GM13976 (cell line): ENCODE measurements around the gene MMP15.

Source experiments
- DNase-seq: peaks from one replicate; pipeline ENCODE4 v3.0.0; 2012; ENCODE audit warnings: low spot score
- in situ Hi-C: fragments of 300-500 bp; cut with MboI; formaldehyde crosslinking; loops from one replicate; pipeline ENCODE4 v1.12.0; 2022; ENCODE audit warnings: low sequenced_read_pairs, mixed read lengths, inconsistent platforms; ENCODE audit not compliant: unreplicated experiment
- TF ChIP-seq, protein P1 (sequence below): IDR thresholded peaks from 2 replicates; pipeline ENCODE4 v1.5.1; 2012; ENCODE audit warnings: borderline replicate concordance, mild to moderate bottlenecking; ENCODE audit not compliant: insufficient read depth; ENCODE audit errors: extremely low read depth, missing control alignments, control extremely low read depth

The MMP15 gene

DNA sequence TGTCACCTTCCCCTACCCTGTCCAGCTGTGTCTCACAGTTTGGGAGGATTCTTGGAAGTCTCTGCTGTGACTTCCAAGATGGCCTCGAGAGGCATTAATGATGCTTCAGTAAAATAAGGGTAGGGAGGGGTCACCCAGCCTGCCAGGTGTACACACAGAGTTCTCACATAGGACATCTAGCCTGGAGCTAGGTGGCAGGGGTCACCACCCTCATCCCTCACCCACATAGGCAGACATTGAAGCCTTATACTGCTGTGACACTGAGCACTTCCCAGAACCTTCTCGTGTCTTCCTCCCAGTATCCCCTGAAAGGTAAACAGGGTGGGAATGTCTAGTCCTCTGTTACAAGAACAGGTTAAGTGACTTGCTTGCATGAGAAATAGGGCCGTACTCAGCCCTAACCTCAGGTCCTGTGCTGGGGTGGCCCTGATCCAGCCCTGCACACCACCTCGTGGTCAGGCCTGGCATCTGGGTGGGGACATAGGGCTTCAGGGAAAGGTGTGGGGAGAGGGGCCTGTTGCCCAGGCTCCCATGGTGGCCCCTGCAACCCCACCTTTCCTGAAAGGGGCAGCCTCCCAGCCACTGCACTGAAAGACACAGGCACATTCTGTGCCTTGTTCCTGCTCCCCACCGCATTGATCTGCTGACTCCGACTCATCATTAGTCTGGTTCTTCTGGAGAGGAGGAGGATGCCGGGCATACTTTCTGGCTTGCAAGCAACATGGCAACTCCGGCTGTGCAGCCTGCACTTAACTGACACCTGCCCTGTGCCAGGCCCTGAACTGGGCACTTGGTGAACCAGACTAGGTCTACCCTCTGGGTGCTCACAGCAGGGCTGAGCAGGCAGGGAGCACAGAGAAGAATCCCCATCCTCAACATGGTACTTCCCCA lies 3.6 kb upstream of the MMP15 start:
- TF ChIP-seq, protein P1, sequence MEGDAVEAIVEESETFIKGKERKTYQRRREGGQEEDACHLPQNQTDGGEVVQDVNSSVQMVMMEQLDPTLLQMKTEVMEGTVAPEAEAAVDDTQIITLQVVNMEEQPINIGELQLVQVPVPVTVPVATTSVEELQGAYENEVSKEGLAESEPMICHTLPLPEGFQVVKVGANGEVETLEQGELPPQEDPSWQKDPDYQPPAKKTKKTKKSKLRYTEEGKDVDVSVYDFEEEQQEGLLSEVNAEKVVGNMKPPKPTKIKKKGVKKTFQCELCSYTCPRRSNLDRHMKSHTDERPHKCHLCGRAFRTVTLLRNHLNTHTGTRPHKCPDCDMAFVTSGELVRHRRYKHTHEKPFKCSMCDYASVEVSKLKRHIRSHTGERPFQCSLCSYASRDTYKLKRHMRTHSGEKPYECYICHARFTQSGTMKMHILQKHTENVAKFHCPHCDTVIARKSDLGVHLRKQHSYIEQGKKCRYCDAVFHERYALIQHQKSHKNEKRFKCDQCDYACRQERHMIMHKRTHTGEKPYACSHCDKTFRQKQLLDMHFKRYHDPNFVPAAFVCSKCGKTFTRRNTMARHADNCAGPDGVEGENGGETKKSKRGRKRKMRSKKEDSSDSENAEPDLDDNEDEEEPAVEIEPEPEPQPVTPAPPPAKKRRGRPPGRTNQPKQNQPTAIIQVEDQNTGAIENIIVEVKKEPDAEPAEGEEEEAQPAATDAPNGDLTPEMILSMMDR: no peak
- in situ Hi-C loops: no loop called here
- no peak for DNase-seq

DNA sequence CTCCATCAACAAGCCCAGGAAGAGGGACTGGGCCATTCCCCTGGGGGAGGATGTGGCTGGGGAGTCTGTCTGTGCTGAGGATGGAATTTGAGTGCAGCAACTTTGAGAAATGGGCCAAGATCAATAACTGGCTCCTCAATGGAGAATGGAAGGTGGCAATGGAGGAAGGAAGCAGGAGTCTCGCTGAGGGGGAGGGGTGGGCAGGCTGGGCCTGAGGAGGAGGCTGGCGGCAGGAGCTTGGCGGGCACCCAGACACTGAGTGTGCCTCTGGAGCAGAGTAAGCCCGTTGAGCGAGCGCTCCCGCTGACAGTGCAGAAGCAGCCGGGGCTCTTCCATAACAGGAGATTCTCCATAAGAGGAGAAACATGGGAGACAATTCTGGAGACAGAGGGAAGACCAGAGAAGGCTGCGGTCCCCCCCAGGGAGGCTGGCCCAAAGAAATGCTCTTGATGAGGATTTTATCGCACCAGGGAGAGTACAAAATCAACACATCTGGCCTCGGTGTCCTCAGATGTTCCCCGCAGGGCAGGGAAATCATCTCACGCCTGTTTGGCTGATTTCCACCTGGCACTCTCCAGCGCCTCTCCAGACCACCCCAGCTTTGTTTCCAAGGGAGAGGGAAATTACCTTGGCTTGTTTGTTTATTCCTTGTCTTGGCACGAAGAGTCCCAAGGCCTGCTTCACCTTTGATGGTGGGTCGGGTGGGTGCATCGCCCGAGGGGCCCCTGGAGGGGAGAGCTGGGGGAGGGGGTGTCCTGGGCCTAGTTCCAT lies 2.8 kb upstream of the MMP15 start:
- DNase-seq: no peak
- TF ChIP-seq, protein P1: no peak
- in situ Hi-C loops: no loop called here

DNA sequence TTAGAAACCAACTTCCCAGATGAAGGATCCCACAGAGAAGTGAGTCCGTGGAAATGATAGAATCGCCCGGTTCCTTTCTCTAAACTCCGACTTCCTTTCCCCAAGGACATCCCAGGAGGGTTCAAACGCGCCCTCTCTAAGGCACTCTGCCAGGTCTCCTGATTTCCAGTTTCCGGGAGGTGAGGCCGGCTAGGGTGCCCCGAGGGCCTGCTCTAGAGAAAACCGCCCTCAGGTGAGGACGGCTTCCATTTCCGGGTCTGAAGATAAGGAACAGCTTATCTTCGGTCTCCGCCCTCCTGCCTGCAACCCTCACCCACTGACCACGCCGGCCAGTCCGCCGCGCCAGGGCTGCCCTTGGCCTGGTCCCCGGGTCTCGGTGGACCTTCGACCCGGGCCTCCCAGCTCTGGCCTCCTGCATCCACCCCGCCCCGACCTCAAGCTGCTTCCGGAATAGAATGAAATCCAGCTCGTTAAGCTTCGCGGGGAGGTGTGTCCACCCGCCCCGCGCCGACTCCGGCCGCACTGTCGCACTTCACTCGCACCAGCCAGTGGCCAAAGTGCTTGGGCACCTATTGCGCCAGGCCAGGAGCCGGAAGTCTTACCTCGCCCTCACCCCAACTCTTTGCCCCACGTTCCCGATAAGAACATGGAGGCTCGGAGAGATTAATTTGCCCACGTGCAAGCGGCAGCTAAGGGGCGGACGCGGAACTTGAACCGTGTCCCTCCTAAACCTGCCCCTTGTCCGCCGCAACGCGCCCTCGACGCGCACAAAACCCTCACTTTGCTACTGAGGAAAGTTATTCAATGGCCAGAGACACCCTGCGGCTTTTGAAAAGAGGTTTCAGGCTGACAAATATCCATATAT lies 836 bp upstream of the MMP15 start:
- TF ChIP-seq, protein P1: no peak
- no peak for DNase-seq
- in situ Hi-C loops: no loop called here

DNA sequence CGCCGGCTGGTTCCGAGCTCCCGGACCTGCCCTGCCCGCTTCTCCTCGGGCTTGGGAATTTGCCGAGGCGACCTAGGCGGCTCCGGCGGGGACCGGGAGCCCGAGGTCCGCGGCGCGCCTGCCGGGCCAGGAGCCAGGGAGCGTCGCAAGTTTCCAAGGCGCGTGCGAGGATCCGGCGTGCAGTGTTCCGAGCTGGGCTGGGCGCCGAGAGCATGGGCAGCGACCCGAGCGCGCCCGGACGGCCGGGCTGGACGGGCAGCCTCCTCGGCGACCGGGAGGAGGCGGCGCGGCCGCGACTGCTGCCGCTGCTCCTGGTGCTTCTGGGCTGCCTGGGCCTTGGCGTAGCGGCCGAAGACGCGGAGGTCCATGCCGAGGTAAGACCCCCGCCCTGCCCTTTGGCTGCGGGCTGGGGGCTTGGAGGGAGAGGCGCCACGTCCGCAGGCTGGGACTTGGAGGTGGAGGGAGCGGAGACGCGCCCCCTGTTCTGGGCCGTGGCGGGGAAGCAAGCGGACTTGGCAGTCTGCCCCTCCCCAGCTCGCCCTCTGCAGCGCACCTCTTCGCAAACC lies 668 bp downstream of the MMP15 start:
- TF ChIP-seq, protein P1: no peak
- no peak for DNase-seq
- in situ Hi-C loops: no loop called here

DNA sequence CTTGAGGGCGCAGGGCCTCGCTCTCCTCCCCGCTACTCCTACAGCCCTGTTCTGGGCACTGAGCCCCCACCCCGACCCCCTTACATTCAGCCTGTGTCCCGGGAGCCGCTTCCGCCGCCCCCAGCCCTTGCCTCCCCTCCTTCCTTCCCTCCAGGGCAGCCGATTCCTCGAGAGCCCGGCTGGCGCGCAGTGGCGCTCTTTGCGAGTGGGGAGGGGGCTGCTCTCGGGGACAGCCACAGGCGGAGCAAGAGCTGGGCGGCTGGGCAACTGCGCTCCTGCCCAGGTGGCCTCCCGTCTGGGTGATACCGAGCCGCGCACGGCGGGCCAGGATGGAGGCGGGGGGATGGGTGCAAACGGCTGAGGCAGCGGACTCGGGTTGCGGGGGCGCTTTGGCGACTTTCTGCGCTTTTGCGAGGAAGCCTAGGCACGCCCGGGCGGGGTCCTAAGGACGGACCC lies 1.2 kb downstream of the MMP15 start:
- TF ChIP-seq, protein P1: no peak
- in situ Hi-C loops: no loop called here
- no peak for DNase-seq

DNA sequence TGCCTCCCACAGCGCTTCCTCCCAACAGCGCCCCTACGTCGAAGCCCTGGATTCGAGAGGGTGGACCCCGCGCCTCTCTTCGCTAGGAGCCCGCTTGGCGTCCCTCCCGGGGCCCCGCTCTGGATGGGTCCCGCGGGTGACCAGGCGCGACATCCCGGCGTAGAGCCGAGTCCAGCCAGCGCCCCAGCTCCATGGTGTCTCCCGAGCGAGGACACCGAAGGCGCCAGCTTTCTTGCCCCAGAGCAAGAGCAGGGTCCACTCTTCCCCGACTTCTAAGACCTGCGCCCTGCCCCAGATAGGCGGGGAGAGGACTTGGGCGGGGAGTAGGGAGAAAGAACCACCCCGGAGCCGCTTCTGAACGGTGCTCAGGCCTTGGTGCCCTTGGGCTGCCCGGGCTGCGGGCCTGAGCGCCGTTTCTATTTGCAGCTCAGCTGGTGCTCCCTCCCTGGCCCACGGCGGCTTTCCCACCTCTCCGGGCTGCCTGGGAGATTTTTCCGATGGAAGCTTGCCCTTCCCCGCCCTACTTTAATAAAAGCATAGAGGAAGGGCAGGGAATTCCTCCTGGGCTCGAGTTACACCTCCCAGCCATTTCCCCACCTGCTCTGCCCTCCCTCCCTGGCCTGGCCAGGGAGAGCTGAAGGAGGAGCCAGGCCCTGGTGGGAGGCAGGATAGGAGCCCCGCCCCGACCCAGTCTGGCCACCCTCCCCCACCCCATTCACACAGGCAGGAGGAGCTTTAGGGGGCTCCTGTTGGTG lies 1.8 kb downstream of the MMP15 start:
- in situ Hi-C loops: no loop called here
- no peak for DNase-seq

More for the DNA sequence above, 1.8 kb downstream of the MMP15 start:
- TF ChIP-seq, protein P1: no peak
